K562 (cell line): ENCODE measurements around the gene CMTM8. TPM values are rescaled to one million over a fixed set of nuclear protein-coding genes. Genes with fewer than 3 reads are reported as not detected.
A peak's percentile ranks its signal among the peaks of the same experiment; 100 is the strongest.

ENCODE experiments used
- ATAC-seq: fragments of 200-7000 bp; cut with Tn5 transposase; 3 replicates; pipeline ENCODE4 v1.9.1; 2020; ENCODE audit warnings: moderate library complexity
- BruUV-seq: library from RNA; stranded (reverse); fragments of 400-500 nt; replicated peaks from 2 replicates; lab custom pipeline; 2021; lab: Mats Ljungman, UMichigan
- CTCF ChIA-PET: fragments of 300-600 bp; formaldehyde crosslinking; extraction: SDS; loops from one replicate; lab custom pipeline; 2021; ENCODE audit warnings: low intra/inter-chr PET ratio; lab: Yijun Ruan, JAX
- POLR2A ChIA-PET: fragments of 300-600, 350-650 bp; sonication (Branson Sonifier 250); formaldehyde crosslinking; extraction: SDS; loops from one replicate; lab custom pipeline; 2021; ENCODE audit warnings: antibody characterized with exemption, inconsistent platforms; lab: Yijun Ruan, JAX
- DNase-seq, 4 experiments: peaks; one replicate each; pipeline versions ENCODE4 v3.0.0 to v3.0.0-alpha.2; 2011 to 2018; ENCODE audit warnings: low spot score in 3 of 4, mixed read lengths in 3 of 4; ENCODE audit errors: extremely low read depth in 1 of 4
- FAIRE-seq: peaks from 2 replicates; lab custom pipeline; 2011; peaks lifted over from hg19 to GRCh38; lab: Jason Lieb, UNC
- H2AFZ ChIP-seq: 2 replicates; pipeline ENCODE4 v1.6.0; 2011; ENCODE audit warnings: low read depth, low read length, control low read depth, inconsistent platforms
- H3K27ac ChIP-seq: fragments of 200-600 bp; 3 replicates; pipeline ENCODE4 v1.8.0; 2011; ENCODE audit warnings: low read depth, mild to moderate bottlenecking, control low read depth, inconsistent platforms, low read length, moderate library complexity, mixed read lengths; ENCODE audit errors: extremely low read depth
- H3K27me3 ChIP-seq, 2 experiments: fragments of 300-600 bp in 1 of 2; 2 replicates in 1 of 2; 3 replicates in 1 of 2; pipeline versions ENCODE4 v1.6.0 to v1.8.0; 2011; ENCODE audit warnings: inconsistent platforms in 2 of 2, low read length in 2 of 2, mild to moderate bottlenecking in 1 of 2, mixed read lengths in 1 of 2, moderate library complexity in 1 of 2; ENCODE audit not compliant: control insufficient read depth in 2 of 2, insufficient read depth in 2 of 2
- H3K36me3 ChIP-seq: fragments of 300-600 bp; 3 replicates; pipeline ENCODE4 v1.8.0; 2011; ENCODE audit warnings: mild to moderate bottlenecking, low read length, inconsistent platforms; ENCODE audit not compliant: control insufficient read depth, insufficient read depth
- H3K4me1 ChIP-seq, 2 experiments: fragments of 200-600 bp in 1 of 2; replicated peaks in 1 of 2; 2 replicates in 1 of 2; 3 replicates in 1 of 2; pipeline versions ENCODE4 v1.5.1 to v1.8.0; 2011; ENCODE audit warnings: inconsistent platforms in 2 of 2, low read length in 2 of 2, mild to moderate bottlenecking in 1 of 2, mixed read lengths in 1 of 2, moderate library complexity in 1 of 2; ENCODE audit not compliant: control insufficient read depth in 2 of 2, insufficient read depth in 2 of 2
- H3K4me2 ChIP-seq: 2 replicates; pipeline ENCODE4 v1.6.1; 2011; ENCODE audit warnings: low read length, control low read depth, inconsistent platforms, mixed read lengths; ENCODE audit not compliant: insufficient read depth
- H3K4me3 ChIP-seq: fragments of 200-600 bp; sonication (generic), shearing (Covaris generic); 2 replicates; pipeline ENCODE4 v1.5.1; 2016; ENCODE audit warnings: control low read depth, inconsistent platforms
- H3K79me2 ChIP-seq: fragments of 200-600 bp; 3 replicates; pipeline ENCODE4 v1.8.0; 2011; ENCODE audit warnings: low read length, inconsistent platforms; ENCODE audit not compliant: control insufficient read depth, insufficient read depth
- H3K9ac ChIP-seq, 2 experiments: 2 replicates each; pipeline versions ENCODE4 v1.6.0 to v1.6.1; 2011; ENCODE audit warnings: low read depth in 2 of 2, low read length in 2 of 2, control low read depth in 1 of 2, inconsistent platforms in 1 of 2, mild to moderate bottlenecking in 1 of 2, mixed read lengths in 1 of 2; ENCODE audit not compliant: insufficient read depth in 1 of 2
- H3K9me1 ChIP-seq: one replicate; pipeline ENCODE4 v1.6.0; 2011; ENCODE audit warnings: inconsistent platforms, mild to moderate bottlenecking, low read length, moderate library complexity; ENCODE audit not compliant: control insufficient read depth, insufficient read depth
- H3K9me3 ChIP-seq: replicated peaks from 2 replicates; pipeline ENCODE4 v1.5.1; 2011; ENCODE audit warnings: low read depth, low read length, inconsistent platforms; ENCODE audit not compliant: control insufficient read depth, insufficient read depth
- H4K20me1 ChIP-seq: replicated peaks from 2 replicates; pipeline ENCODE4 v1.6.1; 2011; ENCODE audit warnings: low read length, inconsistent platforms, mixed read lengths; ENCODE audit not compliant: control insufficient read depth, insufficient read depth
- CHD4 ChIP-seq: fragments of 200-600 bp; sonication (generic); IDR thresholded peaks from 3 replicates; pipeline ENCODE4 v1.6.1; 2012; ENCODE audit warnings: low read depth, mild to moderate bottlenecking, mixed read lengths, low read length, inconsistent platforms; ENCODE audit not compliant: insufficient read depth, insufficient replicate concordance, poor library complexity, severe bottlenecking
- PML ChIP-seq: IDR thresholded peaks from 2 replicates; pipeline ENCODE4 v1.6.1; 2012; ENCODE audit warnings: low read length, inconsistent platforms
- POLR2A ChIP-seq: fragments of 450-650 bp; conservative IDR thresholded peaks from 2 replicates; pipeline ENCODE4 v1.6.1; 2016
- POLR2AphosphoS5 ChIP-seq: IDR thresholded peaks from 2 replicates; pipeline ENCODE4 v1.6.1; 2011; ENCODE audit warnings: mild to moderate bottlenecking, low read depth, low read length, moderate library complexity; ENCODE audit not compliant: control insufficient read depth, insufficient read depth
- ZC3H8 ChIP-seq: fragments of 450-650 bp; IDR thresholded peaks from 2 replicates; pipeline ENCODE4 v1.6.1; 2017
- WGBS: fragments of 100-300 bp; shearing (Covaris generic); methylation state at CpG from one replicate; pipeline ENCODE4 v1.1.6; 2016; ENCODE audit warnings: low coverage, mixed read lengths; ENCODE audit not compliant: insufficient coverage; ENCODE audit errors: missing lambda C conversion rate; 5-methylcytosine and 5-hydroxymethylcytosine counted together
- in situ Hi-C: fragments of 300-500 bp; cut with MboI; formaldehyde crosslinking; loops from 4 replicates; pipeline ENCODE4 v1.15.0; 2018; ENCODE audit warnings: inconsistent platforms, mixed read lengths
- intact Hi-C: fragments of 100-400 bp; cut with micrococcal nuclease; formaldehyde crosslinking; loops from 2 replicates; pipeline ENCODE4 v1.14.2; 2022
- polyA plus RNA-seq, 8 experiments: library from polyadenylated mRNA; depleted of rRNA in 4 of 8; stranded (reverse) in 5 of 8; unstranded in 3 of 8; fragments of >200 nt; fragmentation: Nextera tagmentation in 2 of 8; fragmentation: Illumina TruSeq in 1 of 8; extraction: Ambion mirVana in 2 of 8; extraction: Trizol in 1 of 8; gene quantifications; 2 replicates each; pipeline versions ENCODE4 v1.2.1 to v1.2.3, GENCODE V29; 2011 to 2014; ENCODE audit warnings: inconsistent platforms in 1 of 8, missing spikeins in 1 of 8
- total RNA-seq, 7 experiments: library from RNA; depleted of rRNA in 6 of 7; stranded (reverse); fragments of >200 nt in 6 of 7; fragmentation: Illumina TruSeq in 2 of 7; extraction: Trizol in 2 of 7; gene quantifications; 2 replicates each; pipeline versions ENCODE4 v1.2.1 to v1.2.3, GENCODE V29; 2011 to 2021; ENCODE audit warnings: low replicate concordance in 1 of 7

The CMTM8 gene
- total and polyA plus RNA-seq, 9 of the 15 experiments (the other 6 are each of a cell fraction or from before 2014, with no cell fraction given), result not detected

DNA sequence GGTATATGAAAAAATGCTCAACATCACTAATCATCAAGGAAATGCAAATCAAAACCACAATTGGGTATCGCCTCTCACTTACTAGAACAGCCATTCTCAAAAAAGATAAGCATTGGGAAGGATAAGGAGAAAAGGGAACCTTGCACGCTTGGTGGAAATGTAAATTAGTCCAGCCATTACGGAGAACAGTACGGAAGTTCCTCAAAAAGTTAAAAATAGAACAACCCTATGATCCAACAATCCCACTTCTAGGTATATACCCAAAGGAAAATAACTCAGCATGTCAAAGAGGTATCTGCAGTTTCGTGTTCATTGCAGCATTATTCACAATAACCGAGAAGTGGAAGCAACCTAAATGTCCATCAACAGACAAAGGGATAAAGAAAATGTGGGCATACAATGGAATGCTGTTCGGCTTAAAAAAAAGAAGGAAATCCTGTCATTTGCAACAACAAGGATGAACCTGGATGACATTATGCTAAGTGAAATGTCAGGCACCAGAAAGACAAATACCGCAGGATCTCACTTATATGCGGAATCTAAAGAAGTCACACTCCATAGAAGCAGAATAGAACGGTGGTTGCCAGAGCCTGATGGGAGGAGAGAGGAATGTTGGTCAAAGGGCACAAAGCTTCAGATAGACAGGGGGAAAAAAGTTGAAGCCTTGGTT is 141.5 kb downstream of the CMTM8 start:
- WGBS, result 0% methylated on average over 10 of the region's 10 CpGs
- no peaks in the 10 kb centered on the region for H3K79me2 ChIP-seq
- H2AFZ ChIP-seq, result no peak overlapping the region
- no peak overlapping the region for H3K4me3 ChIP-seq
- H3K9me1 ChIP-seq, result no peaks in the 10 kb centered on the region
- no peaks in the 10 kb centered on the region for H3K9me3 ChIP-seq
- CTCF ChIA-PET, result no interaction called here
- ATAC-seq (no peak; the same call in 2 of the 3 replicates), DNase-seq (no peak), FAIRE-seq (no peak)
- H3K9ac ChIP-seq, result no peak overlapping the region
- intact Hi-C loops (loop anchor here (10.0 kb wide), 1 partner anchor 285 kb away; no protein-coding TSS in a partner anchor), in situ Hi-C loops (loop anchor here (5.0 kb wide), 1 partner anchor 287 kb away; no protein-coding TSS in a partner anchor)
- POLR2A ChIA-PET, result no interaction called here
- no peak overlapping the region for H3K27ac ChIP-seq
- H3K27me3 ChIP-seq, result peaks cover 20 to 22% of the 10 kb centered on the region in 2 experiments
- H3K4me1 ChIP-seq, result 0 out of 5 replicates have a peak, but pooled peaks cover 0 to 2% of the 10 kb centered on the region in 2 experiments
- no peaks in the 10 kb centered on the region for H4K20me1 ChIP-seq
- H3K36me3 ChIP-seq, result no peaks in the 10 kb centered on the region
- no peak overlapping the region for H3K4me2 ChIP-seq
- BruUV-seq, result no TSS peak
- TF ChIP-seq CHD4 (no peak), POLR2A (peak; percentile 51; the same call in 1 of the 2 replicates), ZC3H8 (peak; percentile 87; the same call in 1 of the 2 replicates), PML (peak; percentile 77; the same call in 1 of the 2 replicates), POLR2AphosphoS5 (peak; percentile 55; the same call in 1 of the 2 replicates)
